Pons (tissue), 1 donor: ENCODE results near the gene SLC24A4.
"Not testable (repeated sequence)": the region's sequence is repeated elsewhere in the genome, so short reads cannot be mapped to it uniquely, and the experiment has no call there.

Experiments used
- DNase-seq: peaks from one replicate; pipeline ENCODE4 v3.0.0-alpha.2; 2016; ENCODE audit warnings: low spot score

SLC24A4 gene

GRCh38 chr14:92519246-92520101 lies 196.5 kb downstream of the SLC24A4 start:
- DNase-seq, result no peak

- no peak for DNase-seq
Measured at GRCh38 chr14:92520102-92521057, 197.4 kb downstream of the SLC24A4 start.

- DNase-seq, result no peak
Measured at GRCh38 chr14:92521058-92521415, 198.1 kb downstream of the SLC24A4 start.

GRCh38 chr14:92523752-92524151 lies 200.8 kb downstream of the SLC24A4 start:
- DNase-seq, result no peak

GRCh38 chr14:92524602-92525185 lies 201.7 kb downstream of the SLC24A4 start:
- no peak for DNase-seq

- DNase-seq, result no peak
Measured at GRCh38 chr14:92525322-92526095, 202.5 kb downstream of the SLC24A4 start.

- no peak for DNase-seq
Measured at GRCh38 chr14:92527721-92528120, 204.8 kb downstream of the SLC24A4 start.

GRCh38 chr14:92528486-92529100 lies 205.6 kb downstream of the SLC24A4 start:
- no peak for DNase-seq

- DNase-seq, result no peak
Measured at GRCh38 chr14:92529903-92530302, 206.9 kb downstream of the SLC24A4 start.

GRCh38 chr14:92531106-92531873 lies 208.3 kb downstream of the SLC24A4 start:
- no peak for DNase-seq

GRCh38 chr14:92532490-92533163 lies 209.7 kb downstream of the SLC24A4 start:
- no peak for DNase-seq

- no peak for DNase-seq
Measured at GRCh38 chr14:92534932-92535643, 212.1 kb downstream of the SLC24A4 start.

- DNase-seq, result not testable (repeated sequence)
Measured at GRCh38 chr14:92536231-92536630, 213.3 kb downstream of the SLC24A4 start.

- DNase-seq, result no peak
Measured at GRCh38 chr14:92538412-92538985, 215.5 kb downstream of the SLC24A4 start.

GRCh38 chr14:92539419-92539818 lies 216.5 kb downstream of the SLC24A4 start:
- DNase-seq, result no peak

GRCh38 chr14:92539875-92540274 lies 216.9 kb downstream of the SLC24A4 start:
- no peak for DNase-seq

- DNase-seq, result peak; percentile 66
Measured at GRCh38 chr14:92540472-92541048, 217.6 kb downstream of the SLC24A4 start.

GRCh38 chr14:92542766-92543554 lies 220.0 kb downstream of the SLC24A4 start:
- DNase-seq, result no peak
